ENCODE data around the gene CRAT.

The CRAT gene

DNA sequence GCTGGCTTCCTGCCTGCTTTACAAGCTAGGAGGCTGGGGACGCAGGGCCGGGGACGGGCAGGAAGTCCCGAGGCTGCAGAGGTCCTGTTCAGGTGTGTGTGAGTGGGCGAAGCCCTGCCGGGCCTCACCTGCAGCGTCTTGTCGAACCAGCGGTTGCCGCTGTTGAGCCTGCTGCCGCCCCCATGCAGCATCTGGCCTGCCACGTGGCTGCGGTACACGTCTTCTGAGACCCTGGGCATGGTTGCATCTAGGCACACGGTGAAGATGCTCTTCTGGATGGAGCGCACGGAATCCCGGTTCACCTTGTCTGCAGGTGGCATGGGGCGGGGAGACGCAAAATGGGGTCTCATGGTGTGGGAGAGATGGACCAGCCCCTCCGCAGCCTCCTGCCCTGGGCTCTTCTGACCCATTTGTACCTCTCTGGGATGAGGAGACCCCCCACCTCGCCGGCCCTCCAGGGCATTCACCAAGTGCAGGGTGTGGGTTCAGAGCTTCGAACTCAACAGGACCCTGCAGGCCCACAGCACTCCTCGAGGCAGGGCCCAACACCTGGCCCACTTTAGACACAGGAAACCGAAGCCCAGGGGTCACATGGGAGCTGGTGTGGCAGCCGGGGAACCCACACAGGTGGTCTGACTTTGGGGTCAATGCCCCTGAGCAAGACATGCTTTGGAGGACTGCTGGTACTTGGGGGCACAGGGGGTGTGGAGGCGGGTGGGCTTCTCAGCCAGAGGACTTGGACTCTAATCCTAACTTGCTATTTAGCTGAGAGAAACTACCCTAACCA, 10.0 kb downstream of the CRAT start:
- DNase-seq = no peak
- in situ Hi-C loops (cut with MboI; ENCODE audit: low pct_unique_long_range_greater_than_20kb, low sequenced_read_pairs) = no loop called here

DNA sequence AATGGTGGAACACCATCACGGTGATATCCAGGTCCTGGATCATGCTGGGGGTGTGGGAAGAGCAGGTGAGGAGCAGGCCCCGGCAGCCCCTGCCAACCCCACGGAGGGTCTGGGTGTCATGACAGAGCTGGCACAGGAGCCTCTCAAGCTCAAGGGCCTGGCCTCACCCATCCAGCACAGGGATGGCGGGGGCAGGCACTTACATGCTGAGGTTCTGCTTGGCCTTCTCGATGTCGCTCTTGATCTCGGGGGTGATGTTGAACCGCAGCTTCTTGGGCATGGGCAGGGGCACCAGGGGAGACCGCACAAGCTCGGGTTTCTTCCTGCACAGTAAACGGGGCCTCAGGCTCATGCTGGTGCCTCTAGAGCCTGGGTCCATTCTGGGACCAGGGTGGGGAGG, 12.3 kb downstream of the CRAT start:
- DNase-seq = no peak
- in situ Hi-C loops (cut with MboI; ENCODE audit: low pct_unique_long_range_greater_than_20kb, low sequenced_read_pairs) = no loop called here

DNA sequence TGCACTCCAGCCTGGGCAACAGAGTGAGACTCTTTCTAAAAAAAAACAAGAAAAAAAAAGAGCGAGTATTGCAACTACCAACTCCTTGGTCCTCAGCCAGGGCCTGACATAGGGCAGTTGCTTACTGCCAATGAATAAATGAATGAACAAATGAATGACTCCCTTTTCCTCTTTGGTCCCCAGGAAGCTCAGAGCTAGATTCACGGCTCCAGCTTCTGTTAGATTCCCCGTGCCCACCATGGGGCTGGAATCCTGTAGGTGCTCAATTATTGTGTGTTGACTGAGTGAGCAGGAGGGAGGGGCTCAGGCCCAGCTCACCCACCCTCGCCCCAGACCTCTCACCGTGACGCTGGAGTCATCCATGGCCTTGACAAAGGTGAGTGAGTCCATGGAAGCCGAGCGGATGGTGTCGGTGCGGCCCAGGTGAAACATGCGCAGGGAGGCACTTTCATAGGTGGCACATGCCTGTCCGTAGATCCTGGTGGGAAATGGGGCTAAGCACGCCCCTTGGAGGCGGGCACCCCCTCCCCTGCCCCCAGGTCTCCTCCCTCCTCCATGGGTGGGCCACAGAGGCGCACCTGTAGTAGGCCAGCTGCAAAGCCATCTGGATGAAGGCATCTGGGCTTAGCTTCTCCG, 12.8 kb downstream of the CRAT start:
- in situ Hi-C loops (cut with MboI; ENCODE audit: low pct_unique_long_range_greater_than_20kb, low sequenced_read_pairs) = no loop called here
- no peak for DNase-seq

DNA sequence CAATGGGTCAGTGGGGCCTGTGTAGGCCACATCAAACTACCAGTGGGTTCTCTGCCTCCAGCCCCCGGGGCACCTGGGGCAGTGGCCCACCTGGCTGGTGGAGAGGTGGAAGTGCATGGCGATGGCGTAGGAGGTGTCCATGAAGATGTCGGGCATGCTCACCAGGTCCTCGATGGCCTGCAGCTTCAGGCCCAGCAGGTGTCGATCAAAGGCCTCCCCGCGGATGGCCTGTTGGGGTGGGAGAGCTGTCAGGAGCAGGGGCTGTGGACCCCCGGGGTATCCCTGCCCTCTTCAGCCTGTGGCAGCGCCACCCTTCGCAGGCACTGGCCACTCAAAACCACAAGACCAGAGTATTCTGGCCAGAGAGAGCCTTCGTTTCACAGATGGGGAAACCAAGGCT, 14.7 kb downstream of the CRAT start:
- in situ Hi-C loops (cut with MboI; ENCODE audit: low pct_unique_long_range_greater_than_20kb, low sequenced_read_pairs) = no loop called here
- DNase-seq = no peak

DNA sequence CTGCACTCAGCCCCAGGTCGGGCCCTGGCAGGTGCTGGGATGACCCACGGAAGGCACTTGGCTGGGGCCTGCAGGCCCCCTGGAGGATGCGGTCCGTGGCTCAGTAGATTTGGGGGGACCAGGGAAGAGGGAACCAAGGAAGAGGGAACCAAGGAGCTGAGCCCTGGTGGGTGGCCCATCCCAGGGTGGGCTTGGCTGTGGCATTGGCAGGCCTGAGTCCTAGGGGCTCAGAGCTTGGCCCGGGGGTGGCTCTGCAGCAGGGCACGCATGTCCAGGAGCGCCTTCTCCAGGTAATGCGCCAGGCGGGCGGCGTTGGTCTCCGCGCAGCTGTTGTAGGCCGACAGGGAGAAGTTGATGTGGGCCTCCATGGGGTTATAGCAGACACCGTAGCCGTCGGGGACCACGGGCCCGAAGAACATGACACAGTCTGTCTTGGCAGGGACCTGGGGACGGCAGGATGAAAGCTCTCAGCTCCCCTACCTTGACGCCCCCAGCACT, 15.4 kb downstream of the CRAT start:
- in situ Hi-C loops (cut with MboI; ENCODE audit: low pct_unique_long_range_greater_than_20kb, low sequenced_read_pairs) = no loop called here
- no peak for DNase-seq

DNA sequence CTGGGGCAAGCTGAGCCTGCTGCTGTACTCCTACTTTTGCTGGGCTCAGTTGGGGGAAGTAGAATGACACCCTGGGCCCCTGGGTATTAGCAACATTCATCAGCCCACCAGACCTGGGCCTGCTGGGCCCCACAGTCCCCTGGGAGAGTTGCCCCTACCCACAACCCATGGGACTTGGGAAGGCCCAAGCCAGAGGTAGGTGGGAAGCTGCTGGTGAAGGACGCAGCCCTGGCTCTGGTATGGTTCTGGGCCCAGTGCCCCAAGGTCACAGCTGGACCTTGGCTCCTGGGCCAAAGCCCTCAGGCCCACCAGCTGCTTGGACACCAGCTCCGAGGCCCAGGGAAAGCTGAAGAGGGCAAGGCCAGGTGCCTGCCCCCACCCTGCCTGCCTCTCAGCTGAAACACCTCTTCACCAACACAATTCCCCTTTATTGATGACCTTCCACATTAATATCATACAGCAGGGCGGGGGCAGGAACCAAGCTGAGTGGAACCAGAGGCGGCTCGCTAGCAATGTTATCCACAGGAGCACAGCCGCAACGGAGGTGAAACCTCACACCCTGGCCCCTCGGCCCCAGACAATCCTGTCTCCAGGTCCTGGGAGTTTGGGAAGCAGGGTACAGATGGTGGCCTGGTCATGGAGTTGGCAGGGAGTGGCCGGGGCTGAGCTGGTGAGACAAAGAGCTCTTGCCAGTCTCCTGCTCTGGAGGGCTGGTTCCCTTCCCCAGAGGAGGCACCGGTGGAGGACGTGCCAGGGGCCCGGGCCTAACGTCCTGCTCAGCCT, 16.0 kb downstream of the CRAT start:
- in situ Hi-C loops (cut with MboI; ENCODE audit: low pct_unique_long_range_greater_than_20kb, low sequenced_read_pairs) = no loop called here
- DNase-seq = no peak

DNA sequence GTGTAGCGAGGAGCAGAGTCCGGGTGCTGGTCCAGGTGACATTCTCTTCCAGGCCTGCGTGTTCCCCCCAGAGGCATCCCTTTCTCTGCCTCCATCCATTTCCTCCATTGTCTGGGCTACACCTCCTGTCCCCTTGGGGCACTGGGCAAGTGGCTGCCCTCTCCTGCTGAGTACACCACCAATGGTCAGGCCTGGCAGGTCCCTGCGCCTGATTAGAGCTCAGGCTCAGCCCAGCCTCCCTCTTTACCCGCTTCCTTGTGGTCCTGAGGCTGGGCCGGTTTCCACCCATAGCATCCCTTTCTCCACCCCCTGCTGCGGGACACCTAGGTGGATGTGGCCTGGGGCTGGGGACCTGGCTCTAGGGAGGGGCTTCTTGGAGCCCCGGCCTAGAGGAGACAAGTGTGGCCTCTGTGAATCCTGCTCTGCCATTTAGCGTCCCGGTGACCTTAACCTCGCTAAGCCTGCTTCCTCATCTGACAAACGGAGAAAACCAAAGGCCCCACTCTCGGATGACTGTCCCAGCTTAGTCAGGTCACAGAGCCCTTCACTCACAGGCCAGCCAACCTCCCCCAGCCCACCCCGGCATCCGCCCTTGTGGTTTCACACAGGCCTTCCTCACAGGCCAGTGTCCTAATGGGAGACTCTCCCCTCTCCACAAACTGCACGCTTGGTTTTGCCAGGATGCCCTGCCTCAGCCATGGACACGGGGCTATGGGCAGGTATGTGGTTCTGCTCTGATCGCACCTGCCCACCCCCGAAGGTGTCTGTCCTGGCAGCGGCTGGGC, 16.8 kb downstream of the CRAT start:
- DNase-seq = no peak
- in situ Hi-C loops (cut with MboI; ENCODE audit: low pct_unique_long_range_greater_than_20kb, low sequenced_read_pairs) = no loop called here

DNA sequence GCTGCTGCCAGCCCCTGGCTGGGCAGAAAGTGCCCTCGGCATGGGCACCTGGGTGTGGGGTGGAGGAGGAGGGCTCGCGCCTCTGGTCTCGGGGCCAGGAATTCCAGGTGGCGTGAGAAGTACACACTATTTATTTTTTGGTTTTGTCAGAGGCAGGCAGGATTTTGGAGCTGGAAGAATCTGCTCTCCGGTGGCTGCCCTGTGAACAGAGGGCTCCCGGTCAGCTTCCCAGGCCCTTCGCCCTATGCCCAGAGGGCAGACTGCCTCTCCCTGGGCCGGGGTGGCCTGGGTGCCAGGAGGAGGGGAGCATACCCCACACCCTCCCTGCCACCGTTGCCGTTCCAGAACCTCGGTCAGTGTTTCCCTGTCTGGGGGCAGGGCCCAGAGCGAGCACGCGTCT, 21.3 kb downstream of the CRAT start:
- in situ Hi-C loops (cut with MboI; ENCODE audit: low pct_unique_long_range_greater_than_20kb, low sequenced_read_pairs) = no loop called here
- DNase-seq = no peak

DNA sequence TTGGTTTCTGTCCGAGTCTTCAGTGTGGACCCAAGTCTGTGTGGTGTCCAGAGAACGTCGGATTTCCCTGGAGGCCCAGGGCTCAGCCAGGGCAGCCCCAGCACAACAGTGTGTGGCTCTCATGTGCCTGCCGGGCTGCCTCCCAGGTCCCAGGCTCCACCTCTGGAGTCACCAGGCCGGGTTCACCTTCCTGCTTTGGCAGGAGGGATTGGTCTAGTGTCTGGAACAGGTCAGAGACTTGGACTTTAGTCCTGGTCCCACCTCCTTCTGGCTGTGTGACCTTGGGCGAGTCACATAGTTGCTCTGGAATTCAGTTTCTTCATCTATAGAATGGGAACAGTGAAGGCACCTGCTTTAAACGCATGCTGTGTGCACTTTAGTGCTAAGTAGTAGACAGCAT, 26.5 kb downstream of the CRAT start:
- in situ Hi-C loops (cut with MboI; ENCODE audit: low pct_unique_long_range_greater_than_20kb, low sequenced_read_pairs) = no loop called here
- no peak for DNase-seq

DNA sequence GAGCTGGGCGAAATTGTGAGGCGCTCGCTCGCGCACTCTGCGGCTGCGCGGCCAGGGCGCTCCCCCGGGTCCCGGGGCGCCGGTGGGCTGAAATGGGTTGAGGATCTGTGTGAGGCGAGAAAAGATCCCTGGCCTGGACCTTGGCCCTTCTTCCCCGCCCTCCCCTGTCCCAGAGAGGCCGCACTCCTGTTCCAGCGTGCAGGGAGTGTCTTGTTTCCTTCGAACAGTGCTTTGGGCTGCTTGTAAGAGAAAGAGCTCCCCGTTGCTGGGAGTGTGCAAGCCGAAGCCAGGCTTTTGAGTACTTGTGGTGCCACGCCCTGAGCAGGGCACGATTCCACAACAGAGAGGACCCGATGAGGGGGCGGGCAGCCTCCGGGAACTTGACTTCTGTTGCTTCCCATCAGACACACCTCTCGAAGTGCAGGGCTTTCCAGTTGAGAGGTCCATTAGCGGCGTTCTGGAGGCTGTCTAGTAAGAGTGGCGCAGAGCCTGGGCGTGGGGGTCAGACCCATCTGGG, 29.1 kb downstream of the CRAT start:
- in situ Hi-C loops (cut with MboI; ENCODE audit: low pct_unique_long_range_greater_than_20kb, low sequenced_read_pairs) = no loop called here

DNA sequence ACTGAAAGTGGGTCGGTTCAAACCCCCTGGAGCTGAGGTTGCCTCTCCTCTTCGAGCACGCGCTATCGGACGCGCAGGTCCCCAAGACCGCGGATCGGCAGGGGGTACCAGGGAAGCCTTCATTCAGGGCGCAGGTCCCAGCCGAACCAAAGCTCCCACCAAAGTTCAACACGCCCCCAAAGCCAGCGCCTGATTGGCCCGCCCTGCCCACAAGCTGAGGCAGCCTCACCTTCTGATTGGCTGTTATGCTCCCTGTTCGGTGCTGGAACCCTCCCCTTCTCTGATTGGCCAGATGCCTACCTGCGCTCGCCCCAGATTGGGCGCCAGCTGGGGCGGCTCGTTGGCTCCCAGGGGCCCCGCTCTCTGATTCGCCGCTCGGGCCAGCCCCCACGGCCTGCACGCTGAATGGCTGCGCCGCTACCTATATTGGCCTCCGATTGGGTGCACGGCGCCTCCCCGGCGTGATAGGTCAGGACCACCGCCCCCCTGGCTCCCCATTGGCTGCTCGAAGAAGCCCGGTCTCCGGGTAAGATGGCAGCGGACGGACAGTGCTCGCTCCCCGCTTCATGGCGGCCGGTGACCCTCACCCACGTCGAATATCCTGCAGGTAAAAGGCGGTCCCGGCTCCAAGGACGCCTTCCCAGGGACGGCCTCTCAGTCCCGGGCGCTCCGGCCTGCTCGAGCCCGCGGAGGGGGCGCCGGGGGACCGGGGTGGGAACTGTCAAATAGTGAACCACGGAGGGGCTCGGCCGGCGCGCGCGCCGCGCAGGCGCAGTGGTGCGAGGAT, 29.8 kb downstream of the CRAT start, which contains the start of gene DOLPP1:
Gene DOLPP1 (plus strand): TSS at position 511 of the 787 bp plus-strand sequence. CDS start 21 bp downstream, at position 532.
- in situ Hi-C loops (cut with MboI; ENCODE audit: low pct_unique_long_range_greater_than_20kb, low sequenced_read_pairs) = no loop called here

More for the DNA sequence above, 29.1 kb downstream of the CRAT start:
- DNase-seq = no peak

DNA sequence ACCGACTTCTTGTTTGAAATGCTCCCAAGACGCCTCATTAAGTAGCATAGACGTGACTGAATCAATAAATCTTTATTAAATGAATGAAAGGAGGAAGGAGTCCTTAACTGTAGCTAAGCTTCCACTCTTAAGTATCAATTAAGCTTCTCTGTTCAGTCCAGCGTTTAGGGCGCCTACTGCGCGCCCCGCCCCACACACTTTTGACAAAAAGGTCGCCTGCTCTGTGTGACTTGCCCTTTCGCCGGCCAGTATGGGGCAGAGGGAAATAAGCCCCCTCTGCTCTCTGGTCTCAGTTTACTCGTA, 30.3 kb downstream of the CRAT start:
- no peak for DNase-seq
- in situ Hi-C loops (cut with MboI; ENCODE audit: low pct_unique_long_range_greater_than_20kb, low sequenced_read_pairs) = no loop called here

More for the DNA sequence above, 29.8 kb downstream of the CRAT start, which contains the start of gene DOLPP1:
- peak; percentile 100 for DNase-seq

DNA sequence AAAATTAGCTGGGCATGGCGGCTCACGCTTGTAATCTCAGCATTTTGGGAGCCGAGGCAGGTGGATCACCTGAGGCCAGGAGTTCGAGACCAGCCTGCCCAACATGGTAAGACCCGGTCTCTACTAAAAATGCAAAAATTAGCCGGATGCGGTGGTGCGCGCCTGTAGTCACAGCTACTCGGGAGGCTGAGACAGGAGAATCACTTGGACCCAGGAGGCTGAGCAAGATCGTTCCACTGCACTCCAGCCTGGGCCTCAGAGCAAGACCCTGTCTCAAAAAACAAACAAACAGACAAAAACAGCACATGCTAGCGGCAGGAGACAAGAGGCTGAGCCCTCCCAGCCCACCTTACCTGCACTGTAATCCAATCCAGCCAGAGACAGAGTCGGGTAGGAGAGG, 30.8 kb downstream of the CRAT start:
- in situ Hi-C loops (cut with MboI; ENCODE audit: low pct_unique_long_range_greater_than_20kb, low sequenced_read_pairs) = no loop called here
- no peak for DNase-seq

DNA sequence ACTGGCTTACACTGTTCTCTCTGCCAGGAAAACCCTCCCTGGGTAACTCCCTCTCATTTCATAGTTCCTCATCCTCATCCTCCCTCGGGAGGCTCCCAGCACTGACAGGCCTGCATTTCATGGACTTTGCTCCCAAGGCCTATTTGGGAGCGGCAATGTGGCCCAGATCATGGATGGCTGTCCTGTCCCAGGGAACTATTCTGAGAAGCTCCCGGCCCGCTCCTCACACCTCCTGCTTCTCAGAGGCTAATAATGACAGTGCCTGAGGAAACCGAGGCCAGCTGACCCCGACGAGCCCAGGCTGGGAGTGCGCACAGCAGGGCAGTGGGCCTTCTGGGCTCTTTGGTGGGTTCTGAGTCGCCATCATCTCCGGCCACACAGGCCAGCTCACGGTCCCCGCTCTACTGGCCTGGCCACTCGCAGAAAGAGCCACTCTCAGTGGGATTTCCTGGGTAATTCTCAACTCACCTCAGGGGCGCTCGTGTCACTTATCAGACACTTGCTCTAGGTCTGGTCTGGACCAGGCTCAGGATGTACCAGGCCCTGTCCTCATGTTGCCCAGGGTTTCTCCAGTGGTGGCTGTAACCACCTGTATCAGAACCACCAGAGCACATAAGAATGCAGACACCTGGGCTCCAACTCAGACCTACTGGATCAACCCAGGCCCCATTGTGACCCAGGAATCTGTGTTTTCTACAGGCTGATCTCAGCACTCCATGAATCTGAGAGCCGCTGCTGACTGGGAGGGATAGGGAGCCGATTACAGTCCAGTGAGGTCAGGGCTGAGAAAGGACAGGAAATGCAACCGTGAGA, 31.7 kb downstream of the CRAT start:
- in situ Hi-C loops (cut with MboI; ENCODE audit: low pct_unique_long_range_greater_than_20kb, low sequenced_read_pairs) = no loop called here
- DNase-seq = no peak

DNA sequence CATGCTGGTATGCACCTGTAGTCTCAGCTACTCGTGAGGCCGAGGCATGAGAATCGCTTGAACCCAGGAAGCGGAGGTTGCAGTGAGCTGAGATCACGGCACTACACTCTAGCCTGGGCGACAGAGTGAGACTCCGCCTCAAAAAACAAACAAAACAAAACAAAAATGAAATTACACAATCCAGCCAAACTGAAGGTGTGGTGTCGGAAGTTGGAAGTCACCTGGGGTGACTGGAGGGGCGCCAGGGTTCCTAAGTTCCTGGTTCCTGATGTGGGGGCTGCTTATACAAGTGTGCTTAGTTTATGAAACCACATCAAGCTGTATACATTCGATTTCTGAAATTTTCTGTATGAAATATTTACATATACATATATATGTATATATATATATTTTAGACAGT, 33.4 kb downstream of the CRAT start:
- DNase-seq = no peak
- in situ Hi-C loops (cut with MboI; ENCODE audit: low pct_unique_long_range_greater_than_20kb, low sequenced_read_pairs) = no loop called here

DNA sequence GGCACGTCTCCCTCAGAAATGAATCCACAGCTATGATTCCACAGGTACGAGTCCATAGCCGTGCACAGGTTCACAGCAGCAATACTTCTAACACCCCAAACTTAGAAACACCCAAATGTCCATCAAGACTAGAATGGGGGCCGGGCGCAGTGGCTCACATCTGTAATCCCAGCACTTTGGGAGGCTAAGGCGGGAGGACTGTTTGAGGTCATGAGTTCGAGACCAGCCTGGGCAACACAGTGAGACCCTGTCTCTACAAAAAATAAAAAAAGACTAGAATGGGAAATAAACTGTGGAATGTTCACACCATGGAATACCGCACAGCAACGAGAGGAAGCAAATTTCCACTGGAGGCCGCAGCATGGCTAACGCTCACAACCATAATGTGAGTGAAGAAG, 34.0 kb downstream of the CRAT start:
- no peak for DNase-seq
- in situ Hi-C loops (cut with MboI; ENCODE audit: low pct_unique_long_range_greater_than_20kb, low sequenced_read_pairs) = no loop called here

DNA sequence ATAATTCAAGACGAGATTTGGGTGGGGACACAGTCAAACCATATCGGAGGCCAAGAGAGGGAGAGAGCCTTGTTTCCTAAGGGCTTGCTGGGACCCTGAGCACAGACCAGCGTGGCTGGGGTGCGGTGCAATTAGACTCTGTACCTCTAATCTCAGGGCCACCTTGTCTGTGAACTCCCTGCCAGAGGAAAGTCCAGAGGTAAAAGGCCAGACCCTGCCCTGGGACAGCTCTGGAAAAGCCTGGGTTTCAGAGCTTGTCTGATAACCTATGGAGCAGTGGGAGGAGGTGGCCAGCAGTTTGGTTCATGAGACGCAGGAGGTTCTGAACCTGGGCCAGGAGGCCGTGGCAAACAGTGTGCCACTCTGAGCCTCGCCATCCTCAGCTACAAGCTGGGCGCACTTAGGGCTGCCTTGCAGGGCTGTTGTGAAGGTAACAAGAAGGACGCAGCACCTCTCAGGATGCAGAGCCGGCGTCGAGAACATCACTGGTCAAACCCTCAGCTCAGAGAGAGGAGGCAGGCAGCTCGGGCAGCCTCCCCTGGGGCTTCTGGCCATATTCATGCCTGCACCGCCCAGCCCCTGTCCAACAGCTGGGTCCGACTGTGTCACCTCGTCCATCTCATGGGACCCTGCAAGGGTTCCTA, 34.5 kb downstream of the CRAT start:
- DNase-seq = no peak
- in situ Hi-C loops (cut with MboI; ENCODE audit: low pct_unique_long_range_greater_than_20kb, low sequenced_read_pairs) = no loop called here
